ENCODE data around the gene CSTB.

The CSTB gene

GRCh38 chr21:43764576-43765495, 11.3 kb downstream of the CSTB start:
- H3K4me3 ChIP-seq (ENCODE audit: low read depth, low read length), result no peak overlapping the region
- TF ChIP-seq CTCF (IDR thresholded peaks at IDR 0.05; ENCODE audit: low read depth, low read length), result no peak

- no peak for TF ChIP-seq CTCF (IDR thresholded peaks at IDR 0.05; ENCODE audit: low read depth, low read length)
- no peak overlapping the region for H3K4me3 ChIP-seq (ENCODE audit: low read depth, low read length)
These were observed 12.1 kb downstream of the CSTB start for GRCh38 chr21:43763901-43764523.

- no peak overlapping the region for H3K4me3 ChIP-seq (ENCODE audit: low read depth, low read length)
- TF ChIP-seq CTCF (IDR thresholded peaks at IDR 0.05; ENCODE audit: low read depth, low read length), result no peak
These were observed 13.6 kb downstream of the CSTB start for GRCh38 chr21:43762303-43763128.

GRCh38 chr21:43761886-43762285, 14.2 kb downstream of the CSTB start:
- H3K4me3 ChIP-seq (ENCODE audit: low read depth, low read length), result no peak overlapping the region
- no peak for TF ChIP-seq CTCF (IDR thresholded peaks at IDR 0.05; ENCODE audit: low read depth, low read length)

GRCh38 chr21:43760391-43760958, 15.6 kb downstream of the CSTB start:
- H3K4me3 ChIP-seq (ENCODE audit: low read depth, low read length), result no peak overlapping the region
- TF ChIP-seq CTCF (IDR thresholded peaks at IDR 0.05; ENCODE audit: low read depth, low read length), result no peak

- TF ChIP-seq CTCF (IDR thresholded peaks at IDR 0.05; ENCODE audit: low read depth, low read length), result no peak
- H3K4me3 ChIP-seq (ENCODE audit: low read depth, low read length), result no peak overlapping the region
These were observed 16.5 kb downstream of the CSTB start for GRCh38 chr21:43759651-43760050.
